ENCODE data around the gene PCDH1. TPM values are rescaled to one million over a fixed set of nuclear protein-coding genes. Genes with fewer than 3 reads are reported as not detected.

The PCDH1 gene
- total and polyA plus RNA-seq, 2 of the 8 experiments (the other 6 are each of a cell fraction or from before 2014, with no cell fraction given) = 101 to 102 TPM

- peak overlapping the region; percentile 19 for H3K18ac ChIP-seq (ENCODE audit: extremely low read depth, low read length)
- H4K8ac ChIP-seq (ENCODE audit: extremely low read depth, insufficient read depth, low read length) = no peak overlapping the region
- 0 out of 2 replicates have a peak overlapping the region, but pooled peaks have one; percentile 61 for H2BK20ac ChIP-seq (ENCODE audit: low read length)
- no peaks in the 10 kb centered on the region for H4K20me1 ChIP-seq (replicated peaks in 1 of 2; ENCODE audit: control insufficient read depth in 1 of 2, insufficient read depth in 2 of 2, low read length in 2 of 2)
- TF ChIP-seq CHD1 (IDR thresholded peaks at IDR 0.05; ENCODE audit: low read depth, low read length) = no peak
- TF ChIP-seq TEAD4 (IDR thresholded peaks at IDR 0.05; ENCODE audit: low read depth, low read length) = no peak
- TF ChIP-seq KDM5A (IDR thresholded peaks at IDR 0.05; ENCODE audit: low read length) = no peak
- no peak for TF ChIP-seq TBP (IDR thresholded peaks at IDR 0.05; ENCODE audit: low read depth, low read length)
- TF ChIP-seq GABPA (IDR thresholded peaks at IDR 0.05; ENCODE audit: borderline replicate concordance, insufficient read depth, low read length) = no peak
- TF ChIP-seq USF2 (IDR thresholded peaks at IDR 0.05; ENCODE audit: low read length) = no peak
- TF ChIP-seq TAF1 (IDR thresholded peaks at IDR 0.05; ENCODE audit: low read depth, low read length) = no peak
- no peak for TF ChIP-seq CBX5 (IDR thresholded peaks at IDR 0.05; ENCODE audit: low read depth, low read length)
- TF ChIP-seq RFX5 (IDR thresholded peaks at IDR 0.05; ENCODE audit: borderline replicate concordance, low read depth, low read length) = no peak
- TF ChIP-seq CHD2 (IDR thresholded peaks at IDR 0.05; ENCODE audit: low read length) = no peak
- TF ChIP-seq SP4 (IDR thresholded peaks at IDR 0.05; ENCODE audit: low read length) = no peak
- no peaks in the 10 kb centered on the region for H3K27me3 ChIP-seq (replicated peaks in 1 of 4; ENCODE audit: control insufficient read depth in 3 of 4, extremely low read depth in 1 of 4, insufficient read depth in 3 of 4, low read length in 3 of 4)
- no peak overlapping the region for H4K5ac ChIP-seq (ENCODE audit: insufficient read length, low read depth, low read length)
- WGBS, 2 experiments (ENCODE audit: extremely low coverage in 1 of 2, insufficient coverage in 1 of 2, insufficient read length in 1 of 2, insufficient replicate concordance in 2 of 2, low coverage in 1 of 2, low lambda C conversion rate in 2 of 2, missing lambda C conversion rate in 1 of 2) = 74% methylated on average over 2 of the region's 3 CpGs; no CpG with 5 or more reads in 1 of the 2 experiments
- ChIA-PET POLR2A (ENCODE audit: partially characterized antibody) (interaction anchor here (1.0 to 10.7 kb wide), 4 partner anchors 9 to 27 kb away, joined by 3 to 173 read pairs (median 4); partner anchors contain the start of gene PCDH1), CTCF (ENCODE audit: partially characterized antibody) (interaction anchor here (0.6 to 14.0 kb wide), 8 partner anchors 10 to 151 kb away, joined by 3 to 200 read pairs (median 5); partner anchors contain the start of gene PCDH1)
- H3K36me3 ChIP-seq (ENCODE audit: control insufficient read depth in 2 of 4, insufficient read depth in 4 of 4, low read length in 3 of 4) = peaks cover 2 to 26% (median 19%) of the 10 kb centered on the region in 4 experiments; a peak in 6 of 8 replicates
- peaks cover 8% of the 10 kb centered on the region; the same call in 1 of the 2 replicates for H3K23me2 ChIP-seq (ENCODE audit: low read depth, low read length)
- no peak overlapping the region for H2BK15ac ChIP-seq (ENCODE audit: low read length)
- no peak overlapping the region for H4K91ac ChIP-seq (replicated peaks; ENCODE audit: insufficient read length, low read length)
- H3K9me3 ChIP-seq (ENCODE audit: insufficient read depth in 2 of 2, low read depth in 1 of 2, low read length in 1 of 2) = no peaks in the 10 kb centered on the region
- no peak overlapping the region for H2BK12ac ChIP-seq (ENCODE audit: low read depth, low read length)
- no peak overlapping the region for H3K4ac ChIP-seq (replicated peaks; ENCODE audit: insufficient read length, low read depth, low read length)
- no peak overlapping the region for H2BK120ac ChIP-seq (replicated peaks; ENCODE audit: low read depth, low read length)
- peaks cover 0 to 27% of the 10 kb centered on the region in 2 experiments; a peak in 2 of 4 replicates for H3K79me2 ChIP-seq (ENCODE audit: control insufficient read depth in 1 of 2, insufficient read depth in 2 of 2, low read length in 2 of 2)
- no peak overlapping the region for H3K9ac ChIP-seq (replicated peaks in 1 of 4; ENCODE audit: extremely low read depth in 1 of 4, low read depth in 3 of 4, low read length in 3 of 4)
- H2AK5ac ChIP-seq (ENCODE audit: low read depth, low read length) = no peak overlapping the region; the same call in 1 of the 2 replicates
- no peak overlapping the region for H2AFZ ChIP-seq (ENCODE audit: low read length)
- H2BK5ac ChIP-seq (ENCODE audit: low read depth, low read length) = no peak overlapping the region
- no peak overlapping the region for H3K4me3 ChIP-seq (ENCODE audit: extremely low read depth in 1 of 4, insufficient read depth in 2 of 4, low read depth in 3 of 4, low read length in 4 of 4)
- H3K14ac ChIP-seq (ENCODE audit: insufficient read length) = no peak overlapping the region
- H3K56ac ChIP-seq (replicated peaks; ENCODE audit: insufficient read length, low read depth, low read length) = no peak overlapping the region
- no peak overlapping the region for H3K23ac ChIP-seq (ENCODE audit: insufficient read length)
- FAIRE-seq (no peak), DNase-seq (ENCODE audit: low read depth in 1 of 2, low spot score in 2 of 2) (no peak)
- peaks cover 8% of the 10 kb centered on the region; the same call in 1 of the 2 replicates for H3K79me1 ChIP-seq (ENCODE audit: low read depth, low read length)
- no peak overlapping the region for H3K4me2 ChIP-seq (ENCODE audit: insufficient read depth in 1 of 2, low read depth in 2 of 2, low read length in 2 of 2)
- H3K27ac ChIP-seq (ENCODE audit: low read depth, low read length) = no peak overlapping the region
- peaks cover 14 to 50% (median 37%) of the 10 kb centered on the region in 4 experiments for H3K4me1 ChIP-seq (replicated peaks in 1 of 4; ENCODE audit: control insufficient read depth in 3 of 4, insufficient read depth in 4 of 4, low read length in 3 of 4)
Measured at GRCh38 chr5:141852448-141852847, 25.8 kb downstream of the PCDH1 start.

Data from H1 (cell line).